Measurements from ENCODE around the gene PFDN5.

DNA sequence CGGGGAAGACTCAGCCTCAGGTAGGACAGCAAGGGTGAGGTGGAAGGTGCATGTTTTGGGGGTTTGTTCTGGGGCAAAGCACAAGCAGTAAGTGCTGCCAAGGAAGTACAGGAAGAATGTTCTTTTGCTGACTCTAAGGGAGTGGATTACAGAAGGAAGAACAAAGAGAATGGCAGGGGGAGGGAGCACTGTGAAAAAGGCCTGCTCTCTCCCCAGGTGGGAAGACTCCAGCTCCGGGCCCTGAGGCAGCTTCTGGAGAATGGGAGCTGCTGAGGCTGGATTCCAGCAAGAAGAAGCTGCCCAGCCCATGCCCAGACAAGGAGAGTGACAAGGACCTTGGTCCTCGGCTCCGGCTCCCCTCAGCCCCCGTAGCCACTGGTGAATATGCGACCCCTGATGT, 7.0 kb upstream of the PFDN5 start:
- TF ChIP-seq, protein P1, sequence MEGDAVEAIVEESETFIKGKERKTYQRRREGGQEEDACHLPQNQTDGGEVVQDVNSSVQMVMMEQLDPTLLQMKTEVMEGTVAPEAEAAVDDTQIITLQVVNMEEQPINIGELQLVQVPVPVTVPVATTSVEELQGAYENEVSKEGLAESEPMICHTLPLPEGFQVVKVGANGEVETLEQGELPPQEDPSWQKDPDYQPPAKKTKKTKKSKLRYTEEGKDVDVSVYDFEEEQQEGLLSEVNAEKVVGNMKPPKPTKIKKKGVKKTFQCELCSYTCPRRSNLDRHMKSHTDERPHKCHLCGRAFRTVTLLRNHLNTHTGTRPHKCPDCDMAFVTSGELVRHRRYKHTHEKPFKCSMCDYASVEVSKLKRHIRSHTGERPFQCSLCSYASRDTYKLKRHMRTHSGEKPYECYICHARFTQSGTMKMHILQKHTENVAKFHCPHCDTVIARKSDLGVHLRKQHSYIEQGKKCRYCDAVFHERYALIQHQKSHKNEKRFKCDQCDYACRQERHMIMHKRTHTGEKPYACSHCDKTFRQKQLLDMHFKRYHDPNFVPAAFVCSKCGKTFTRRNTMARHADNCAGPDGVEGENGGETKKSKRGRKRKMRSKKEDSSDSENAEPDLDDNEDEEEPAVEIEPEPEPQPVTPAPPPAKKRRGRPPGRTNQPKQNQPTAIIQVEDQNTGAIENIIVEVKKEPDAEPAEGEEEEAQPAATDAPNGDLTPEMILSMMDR (conservative IDR thresholded peaks at IDR 0.05; ENCODE audit: low read depth, low read length), result no peak
- TF ChIP-seq EZH2 (IDR thresholded peaks at IDR 0.05; ENCODE audit: borderline replicate concordance, low read depth, low read length, poor library complexity, severe bottlenecking), result no peak
